Calu3 (cell line): ENCODE results near the gene BTBD18. TPM values are rescaled to one million over a fixed set of nuclear protein-coding genes. Genes with fewer than 3 reads are reported as not detected.

Source experiments
- Bru-seq: library from RNA; stranded (reverse); fragments of 400-500 nt; gene quantifications from one replicate; lab custom pipeline; 2021; lab: Mats Ljungman, UMichigan
- BruChase-seq, 2 experiments: library from RNA; stranded (reverse); fragments of 400-500 nt; gene quantifications; one replicate each; lab custom pipeline; 2021; lab: Mats Ljungman, UMichigan
- BruUV-seq: library from RNA; stranded (reverse); fragments of 400-500 nt; replicated peaks from 2 replicates; lab custom pipeline; 2021; lab: Mats Ljungman, UMichigan
- CTCF ChIA-PET: fragments of 300-600 bp; sonication (Branson Sonifier 250); formaldehyde crosslinking; loops from one replicate; lab custom pipeline; 2022; ENCODE audit warnings: antibody characterized with exemption; lab: Charles Lee
- DNase-seq: peaks from one replicate; pipeline ENCODE4 v3.0.0; 2022
- H3K27ac Mint-ChIP-seq: one replicate; pipeline ENCODE4 v1.8.0; 2022; ENCODE audit warnings: mixed read lengths; ENCODE audit not compliant: unreplicated experiment
- H3K27me3 Mint-ChIP-seq: one replicate; pipeline ENCODE4 v1.8.0; 2022; ENCODE audit warnings: mixed read lengths; ENCODE audit not compliant: unreplicated experiment
- H3K36me3 Mint-ChIP-seq: one replicate; pipeline ENCODE4 v1.8.0; 2022; ENCODE audit warnings: mild to moderate bottlenecking, moderate library complexity, mixed read lengths; ENCODE audit not compliant: insufficient read depth, unreplicated experiment
- H3K4me1 Mint-ChIP-seq: one replicate; pipeline ENCODE4 v1.8.0; 2022; ENCODE audit warnings: mild to moderate bottlenecking, low read depth, mixed read lengths; ENCODE audit not compliant: unreplicated experiment
- H3K4me3 Mint-ChIP-seq: one replicate; pipeline ENCODE4 v1.8.0; 2022; ENCODE audit warnings: mild to moderate bottlenecking, low read depth, moderate library complexity, mixed read lengths; ENCODE audit not compliant: unreplicated experiment
- H3K9me3 Mint-ChIP-seq: one replicate; pipeline ENCODE4 v1.8.0; 2022; ENCODE audit warnings: low read depth, mixed read lengths; ENCODE audit not compliant: unreplicated experiment
- intact Hi-C: fragments of 100-400 bp; cut with micrococcal nuclease; formaldehyde crosslinking; loops from one replicate; pipeline ENCODE4 v1.10.0; 2022; ENCODE audit not compliant: unreplicated experiment
- long read RNA-seq: library from polyadenylated mRNA; stranded (forward); transcript quantifications from one replicate; pipeline ENCODE4 v2.0.0, GENCODE V29; 2022
- total RNA-seq: library from RNA; stranded (reverse); gene quantifications from 2 replicates; pipeline ENCODE4 v1.2.3, GENCODE V29; 2022
- TF ChIP-seq, protein P1 (sequence below): fragments of 200-600 bp; IDR thresholded peaks from one replicate; pipeline ENCODE4 v1.8.0; 2022; ENCODE audit warnings: antibody characterized with exemption; ENCODE audit not compliant: unreplicated experiment

BTBD18 gene, protein sequence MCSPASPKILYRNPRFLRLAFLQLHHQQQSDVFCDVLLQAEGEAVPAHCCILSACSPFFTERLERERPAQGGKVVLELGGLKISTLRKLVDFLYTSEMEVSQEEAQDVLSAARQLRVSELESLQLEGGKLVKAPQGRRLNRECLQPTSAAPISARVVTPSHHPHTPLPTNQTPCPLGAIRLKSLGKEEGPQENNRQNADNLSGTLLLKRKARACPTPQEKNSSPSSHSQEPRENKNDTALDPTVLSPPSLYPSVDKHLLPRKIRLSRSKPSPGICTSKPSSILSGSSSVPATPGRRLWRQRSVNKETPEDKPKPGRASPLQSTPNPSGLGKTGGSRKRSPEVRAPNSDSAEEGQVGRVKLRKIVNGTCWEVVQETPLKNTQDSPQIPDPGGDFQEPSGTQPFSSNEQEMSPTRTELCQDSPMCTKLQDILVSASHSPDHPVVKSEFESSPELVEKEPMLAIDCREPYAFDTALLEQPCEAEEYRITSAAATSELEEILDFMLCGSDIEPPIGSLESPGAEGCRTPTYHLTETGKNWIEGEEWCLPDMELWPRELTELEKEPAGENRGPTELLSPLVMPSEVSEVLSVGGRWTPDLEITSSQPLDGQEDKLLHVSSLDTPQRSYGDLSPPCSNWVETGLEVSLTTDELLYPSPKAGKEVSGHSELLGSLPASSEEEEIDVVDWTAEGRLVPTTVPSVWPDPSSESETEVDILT
- total RNA-seq (not detected in 2 replicates), Bru-seq, nascent RNA (percentile 8 among the genes with signal in this experiment), BruChase-seq, experiment 1, labeled RNA remaining after a 6-hour chase (percentile 8 among the genes with signal in this experiment), BruChase-seq, experiment 2, labeled RNA remaining after a 2-hour chase (not detected)
- long read RNA-seq: 0 reads

DNA sequence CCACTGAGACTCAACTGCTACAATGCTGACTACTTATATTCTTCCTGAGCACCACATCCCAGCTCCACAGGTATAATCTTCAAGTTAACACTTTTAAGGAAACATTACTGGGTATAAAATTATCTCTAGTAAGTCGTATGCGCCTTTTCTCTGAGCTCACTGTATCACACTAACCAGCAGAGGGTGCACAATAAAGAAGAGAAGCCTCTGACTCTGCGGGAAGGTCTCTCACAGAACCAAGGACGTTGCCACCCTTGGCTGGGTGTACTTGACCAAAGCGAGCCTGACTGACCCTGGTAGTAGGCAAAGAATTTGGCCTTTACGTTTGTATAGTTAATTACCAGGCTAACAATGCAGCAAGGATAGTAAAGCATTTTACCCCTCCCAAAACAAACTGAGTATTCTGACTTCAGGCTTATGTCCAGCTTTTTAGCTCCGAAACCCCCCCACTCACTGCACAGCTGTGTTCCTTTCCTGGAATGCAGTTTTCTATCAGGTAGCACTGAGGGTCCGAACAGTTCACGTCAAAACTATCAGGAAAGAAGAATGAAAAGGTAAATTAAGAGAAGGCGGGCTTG, at the start of gene BTBD18:
BTBD18 (minus strand) TSS at position 144 of the 578 bp plus-strand sequence. CDS start 631 bp downstream, outside the sequence.
- no peaks in the 10 kb centered on the region for H3K9me3 Mint-ChIP-seq
- H3K36me3 Mint-ChIP-seq: peaks cover 14% of the 10 kb centered on the region
- no TSS peak for BruUV-seq
- peak within 1 kb of the TSS; percentile 53 for H3K27ac Mint-ChIP-seq
- peak; percentile 54 for DNase-seq
- CTCF ChIA-PET: interaction anchor here (0.7 to 2.7 kb wide), 9 partner anchors 10 to 535 kb away, joined by 3 to 55 read pairs (median 8); partner anchors contain the start of genes CTNND1 and SELENOH
- no peak within 1 kb of the TSS for H3K4me3 Mint-ChIP-seq
- no peaks in the 10 kb centered on the region for H3K27me3 Mint-ChIP-seq
- peaks cover 21% of the 10 kb centered on the region for H3K4me1 Mint-ChIP-seq
- intact Hi-C loops: loop anchor here (2.0 to 5.0 kb wide), 2 partner anchors 536 to 763 kb away; no protein-coding TSS in a partner anchor
- TF ChIP-seq, protein P1, sequence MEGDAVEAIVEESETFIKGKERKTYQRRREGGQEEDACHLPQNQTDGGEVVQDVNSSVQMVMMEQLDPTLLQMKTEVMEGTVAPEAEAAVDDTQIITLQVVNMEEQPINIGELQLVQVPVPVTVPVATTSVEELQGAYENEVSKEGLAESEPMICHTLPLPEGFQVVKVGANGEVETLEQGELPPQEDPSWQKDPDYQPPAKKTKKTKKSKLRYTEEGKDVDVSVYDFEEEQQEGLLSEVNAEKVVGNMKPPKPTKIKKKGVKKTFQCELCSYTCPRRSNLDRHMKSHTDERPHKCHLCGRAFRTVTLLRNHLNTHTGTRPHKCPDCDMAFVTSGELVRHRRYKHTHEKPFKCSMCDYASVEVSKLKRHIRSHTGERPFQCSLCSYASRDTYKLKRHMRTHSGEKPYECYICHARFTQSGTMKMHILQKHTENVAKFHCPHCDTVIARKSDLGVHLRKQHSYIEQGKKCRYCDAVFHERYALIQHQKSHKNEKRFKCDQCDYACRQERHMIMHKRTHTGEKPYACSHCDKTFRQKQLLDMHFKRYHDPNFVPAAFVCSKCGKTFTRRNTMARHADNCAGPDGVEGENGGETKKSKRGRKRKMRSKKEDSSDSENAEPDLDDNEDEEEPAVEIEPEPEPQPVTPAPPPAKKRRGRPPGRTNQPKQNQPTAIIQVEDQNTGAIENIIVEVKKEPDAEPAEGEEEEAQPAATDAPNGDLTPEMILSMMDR: peak; percentile 54

DNA sequence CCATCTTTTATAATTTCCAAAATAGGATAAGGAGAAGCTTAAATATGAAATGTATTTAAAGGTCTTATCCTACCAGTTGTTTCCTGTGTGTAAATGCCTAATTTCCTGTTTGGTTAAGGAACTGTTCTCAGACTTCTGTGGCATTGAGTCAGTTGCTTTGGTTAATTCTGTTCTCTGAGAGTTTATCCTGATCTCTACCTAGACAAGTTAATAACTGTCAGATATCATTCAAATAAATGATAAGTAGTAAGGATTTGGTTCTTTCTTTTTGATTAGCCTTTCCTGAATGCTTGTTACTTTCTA, 49.5 kb upstream of the BTBD18 start:
- CTCF ChIA-PET: interaction anchor here (0.8 to 3.5 kb wide), 12 partner anchors 10 to 485 kb away, joined by 3 to 55 read pairs (median 6); partner anchors contain the start of genes BTBD18, CTNND1 and SELENOH
- Mint-ChIP-seq H3K36me3 (peaks cover 96% of the 10 kb centered on the region), H3K27ac (peak overlapping the region; percentile 43), H3K4me3 (peak overlapping the region; percentile 11), H3K27me3 (no peaks in the 10 kb centered on the region), H3K4me1 (peaks cover 54% of the 10 kb centered on the region), H3K9me3 (no peaks in the 10 kb centered on the region)
- intact Hi-C loops: no loop called here
- TF ChIP-seq, protein P1: no peak
- BruUV-seq: no TSS peak
- DNase-seq: no peak

DNA sequence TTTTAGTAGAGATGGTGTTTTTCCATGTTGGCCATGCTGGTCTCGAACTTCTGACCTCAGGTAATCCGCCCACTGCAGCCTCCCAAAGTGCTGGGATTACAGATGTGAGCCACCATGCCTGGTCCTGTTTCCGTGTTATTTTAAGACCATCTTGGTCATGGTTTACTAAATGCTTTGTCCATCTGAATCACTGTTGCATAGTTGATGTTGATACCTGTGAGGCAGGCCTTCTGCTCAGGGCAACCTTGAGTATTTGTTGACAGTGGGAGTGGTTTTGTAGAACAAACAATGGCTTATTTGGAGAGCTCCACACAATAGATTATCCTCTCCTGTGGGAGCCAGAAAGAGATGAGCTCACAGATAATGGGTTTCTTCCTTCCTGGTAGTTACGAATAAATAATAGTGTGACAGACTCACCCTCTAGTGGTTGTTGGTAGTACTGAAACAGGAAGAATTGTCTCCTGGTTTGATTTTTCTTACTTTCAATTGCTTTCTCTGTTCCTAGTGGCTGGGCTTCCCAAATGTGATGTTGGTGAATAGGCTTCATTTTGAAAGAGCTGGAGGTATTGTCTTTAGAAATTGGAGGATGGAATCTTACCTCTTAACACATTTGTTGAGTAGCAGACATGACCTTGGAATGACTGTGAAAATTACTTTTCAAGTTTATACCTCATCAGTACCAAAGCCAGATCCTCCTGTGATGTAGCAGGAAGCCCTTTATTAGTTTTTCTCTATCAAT, 49.0 kb upstream of the BTBD18 start:
- Mint-ChIP-seq H3K27ac (peak overlapping the region; percentile 43), H3K9me3 (no peaks in the 10 kb centered on the region), H3K27me3 (no peaks in the 10 kb centered on the region), H3K4me3 (peak overlapping the region; percentile 11), H3K4me1 (peaks cover 57% of the 10 kb centered on the region), H3K36me3 (peaks cover 96% of the 10 kb centered on the region)
- TF ChIP-seq, protein P1: peak; percentile 72
- CTCF ChIA-PET: interaction anchor here (0.6 to 3.5 kb wide), 15 partner anchors 9 to 486 kb away, joined by 3 to 55 read pairs (median 6); partner anchors contain the start of genes BTBD18, CTNND1, MED19 and SELENOH
- DNase-seq: peak; percentile 40
- BruUV-seq: no TSS peak
- intact Hi-C loops: no loop called here
